Activated gamma-delta T cell (primary cell): Measurements from ENCODE around the gene ROM1.
A peak's percentile ranks its signal among the peaks of the same experiment; 100 is the strongest.
"Not testable (repeated sequence)": the region's sequence is repeated elsewhere in the genome, so short reads cannot be mapped to it uniquely, and the experiment has no call there.

Experiments used
- DNase-seq: peaks from one replicate; lab custom pipeline; 2025; lab: John Stamatoyannopoulos, UW

Gene ROM1

GRCh38 chr11:62608776-62609175 is 4.3 kb upstream of the ROM1 start:
- DNase-seq, result no peak

GRCh38 chr11:62610403-62610802 is 2.7 kb upstream of the ROM1 start:
- no peak for DNase-seq

GRCh38 chr11:62610814-62611704 is 2.0 kb upstream of the ROM1 start:
- no peak for DNase-seq

DNA sequence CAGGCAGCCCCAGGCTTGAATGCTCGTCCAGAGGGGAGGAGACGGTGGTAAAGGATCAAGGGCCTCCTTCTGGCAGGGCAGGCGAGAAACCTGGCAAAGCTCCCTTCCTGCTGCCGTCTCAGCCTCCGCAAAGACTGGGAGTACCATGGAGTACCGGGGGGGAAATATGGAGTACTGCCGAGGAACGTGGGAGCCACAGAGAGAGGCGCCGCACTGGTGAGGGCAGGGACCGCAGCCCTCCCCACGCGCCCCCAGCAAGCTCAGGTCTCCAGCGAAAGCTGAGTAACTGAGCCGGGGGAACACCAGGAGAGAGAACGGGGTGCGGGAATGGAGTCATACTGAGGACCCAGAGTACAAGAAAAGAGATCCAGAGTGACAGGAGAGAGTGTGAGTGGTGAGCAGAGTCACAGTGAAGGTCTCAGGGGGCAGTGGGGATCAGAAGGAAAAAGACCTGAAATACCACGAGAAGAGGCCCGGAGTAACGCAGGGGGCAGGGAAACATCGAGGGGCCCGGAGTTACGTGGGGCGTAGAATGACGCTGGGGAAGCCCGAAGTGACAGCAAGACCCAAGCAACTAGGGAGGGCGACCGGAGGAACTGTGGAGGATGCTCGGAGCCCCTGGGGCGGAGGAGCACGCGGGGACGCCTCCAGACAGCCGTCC is 1.2 kb upstream of the ROM1 start:
- DNase-seq, result no peak

DNA sequence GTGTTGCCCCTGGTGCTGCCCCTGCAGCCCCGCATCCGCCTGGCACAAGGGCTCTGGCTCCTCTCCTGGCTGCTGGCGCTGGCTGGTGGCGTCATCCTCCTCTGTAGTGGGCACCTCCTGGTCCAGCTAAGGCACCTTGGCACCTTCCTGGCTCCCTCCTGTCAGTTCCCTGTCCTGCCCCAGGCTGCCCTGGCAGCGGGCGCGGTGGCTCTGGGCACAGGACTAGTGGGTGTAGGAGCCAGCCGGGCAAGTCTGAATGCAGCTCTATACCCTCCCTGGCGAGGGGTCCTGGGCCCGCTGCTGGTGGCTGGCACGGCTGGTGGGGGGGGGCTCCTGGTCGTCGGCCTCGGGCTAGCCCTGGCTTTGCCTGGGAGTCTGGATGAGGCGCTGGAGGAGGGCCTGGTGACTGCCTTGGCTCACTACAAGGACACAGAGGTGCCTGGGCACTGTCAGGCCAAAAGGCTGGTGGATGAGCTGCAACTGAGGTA is 278 bp downstream of the ROM1 start:
- DNase-seq, result no peak

DNA sequence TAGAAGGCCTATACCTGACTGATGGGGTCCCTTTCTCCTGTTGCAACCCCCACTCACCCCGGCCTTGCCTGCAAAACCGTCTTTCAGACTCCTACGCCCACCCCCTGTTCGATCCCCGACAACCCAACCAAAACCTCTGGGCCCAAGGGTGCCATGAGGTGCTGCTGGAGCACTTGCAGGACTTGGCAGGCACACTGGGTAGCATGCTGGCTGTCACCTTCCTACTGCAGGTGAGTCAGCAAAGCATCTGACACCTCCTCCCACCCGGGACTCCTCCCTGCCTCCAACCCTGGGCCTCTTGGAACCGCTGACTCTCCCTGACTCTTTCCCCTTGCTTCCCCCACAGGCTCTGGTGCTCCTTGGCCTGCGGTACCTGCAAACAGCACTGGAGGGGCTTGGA is 1.2 kb downstream of the ROM1 start:
- DNase-seq, result no peak

DNA sequence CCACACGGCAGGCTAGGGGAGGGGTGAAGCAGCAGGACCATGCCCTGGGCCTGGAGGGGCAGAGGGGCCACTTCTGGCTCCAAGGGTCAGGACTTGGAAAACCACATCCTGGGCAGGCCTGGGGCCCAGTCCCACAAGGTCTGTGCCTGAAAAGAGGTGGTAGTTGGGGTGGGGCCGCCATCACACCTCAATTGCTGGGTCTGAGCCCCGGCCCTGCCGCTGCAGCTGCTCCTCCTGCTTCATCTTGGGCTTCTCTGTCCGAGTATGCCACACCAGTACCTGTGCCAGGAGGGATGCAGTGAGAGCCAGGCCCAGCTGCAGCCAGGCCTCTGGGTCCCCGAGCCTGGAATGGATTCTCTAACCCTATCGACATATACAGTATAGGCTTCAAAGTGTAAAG is 2.5 kb downstream of the ROM1 start:
- DNase-seq, result no peak

- DNase-seq, result not testable (repeated sequence)
Measured at GRCh38 chr11:62616957-62617356, 3.9 kb downstream of the ROM1 start.

- no peak for DNase-seq
Measured at GRCh38 chr11:62621027-62621566, 8.0 kb downstream of the ROM1 start.

DNA sequence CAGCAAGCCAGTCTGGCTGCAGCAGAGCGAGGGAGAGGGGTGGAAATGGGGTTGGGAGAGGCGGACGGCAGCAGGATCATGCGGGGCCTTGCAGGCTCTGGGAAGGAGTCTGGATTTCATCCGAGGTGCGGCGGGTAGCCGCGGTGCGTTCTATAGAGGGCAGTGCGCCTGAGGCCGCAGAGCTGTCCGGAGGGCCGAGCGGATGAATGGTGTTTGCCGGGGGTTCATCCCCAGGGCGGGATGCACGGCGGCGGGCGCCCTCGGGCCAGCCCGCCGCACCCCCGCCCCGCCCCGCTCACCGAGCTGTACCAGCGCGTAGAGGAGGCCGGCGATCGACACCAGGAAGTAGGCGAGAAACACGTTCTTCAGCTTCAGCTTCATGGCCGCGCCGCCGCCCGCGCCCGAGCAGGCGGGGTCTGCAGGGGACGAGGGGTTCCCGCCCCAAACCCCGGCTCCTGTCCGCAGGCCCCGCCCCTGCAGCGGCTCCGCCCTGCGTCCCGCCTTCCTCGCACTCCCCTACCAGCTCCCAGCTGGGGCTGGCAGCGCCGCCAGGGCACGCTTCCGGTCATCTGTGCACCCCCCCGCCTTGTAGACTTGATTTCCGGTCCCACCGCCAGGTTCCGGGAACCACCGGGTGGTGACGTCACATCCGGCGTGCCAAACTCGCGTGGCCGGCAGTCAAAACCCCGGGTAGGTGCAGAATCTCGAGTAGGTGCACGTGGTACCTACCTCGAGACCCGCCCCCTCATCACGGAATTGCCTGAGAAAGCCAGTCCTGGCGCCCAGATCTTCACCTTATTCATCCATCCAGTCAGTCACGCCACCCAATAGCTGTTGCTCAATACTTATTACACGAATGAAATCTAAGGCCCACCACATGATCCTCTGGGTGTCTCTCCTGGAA is 8.8 kb downstream of the ROM1 start, which contains the start of gene B3GAT3:
Gene B3GAT3, minus strand, starts transcription at position 420 of the 904 bp plus-strand sequence. Its CDS starts 39 bp downstream, at position 381.
- DNase-seq, result peak; percentile 95

GRCh38 chr11:62622476-62623089 is 9.5 kb downstream of the ROM1 start:
- no peak for DNase-seq

DNA sequence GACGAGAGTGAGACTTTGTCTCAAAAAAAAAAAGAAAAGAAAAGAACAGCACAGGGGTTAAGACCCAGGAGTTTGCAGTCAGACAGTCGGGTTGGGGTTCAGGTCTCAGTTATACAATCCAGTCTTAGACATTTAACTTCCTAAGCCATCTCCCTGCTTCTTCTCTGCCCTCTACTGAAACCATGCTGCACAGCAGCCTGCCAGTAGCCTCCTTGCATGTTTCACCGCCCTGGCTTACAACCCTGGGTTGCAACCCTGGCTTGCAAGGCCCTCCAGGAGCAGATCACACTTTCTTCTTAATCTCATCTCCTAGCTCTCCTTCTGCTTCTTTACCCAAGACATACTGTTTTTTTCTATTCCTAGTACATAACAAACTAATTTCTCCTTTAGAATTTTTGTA is 14.7 kb downstream of the ROM1 start:
- DNase-seq, result no peak

- DNase-seq, result no peak
Measured at GRCh38 chr11:62632492-62632891, 19.4 kb downstream of the ROM1 start.

GRCh38 chr11:62644220-62644619 is 31.2 kb downstream of the ROM1 start:
- DNase-seq, result no peak

DNA sequence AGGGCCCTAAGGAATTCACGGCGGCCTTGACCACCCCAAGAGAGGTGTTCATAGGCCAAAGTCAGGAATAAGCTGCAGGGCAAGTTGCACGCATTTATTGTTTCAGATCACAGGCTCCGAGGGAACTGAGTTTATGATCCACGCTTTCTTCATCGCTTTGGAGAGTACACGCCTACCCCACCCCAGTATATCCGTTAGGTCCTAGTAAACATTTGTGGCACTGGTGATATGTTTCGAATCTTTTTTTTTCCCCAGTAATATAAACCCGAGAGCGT is 32.6 kb downstream of the ROM1 start:
- DNase-seq, result no peak

GRCh38 chr11:62645946-62646824 is 33.1 kb downstream of the ROM1 start, which contains the start of gene GANAB:
Gene GANAB, minus strand, starts transcription at chr11:62646613. Its CDS starts 14 bp downstream, at chr11:62646599.
- peak; percentile 94 for DNase-seq

- DNase-seq, result no peak
Measured at GRCh38 chr11:62646825-62647608, 34.0 kb downstream of the ROM1 start.

GRCh38 chr11:62647609-62648005 is 34.5 kb downstream of the ROM1 start:
- no peak for DNase-seq

GRCh38 chr11:62648185-62648966 is 35.3 kb downstream of the ROM1 start:
- no peak for DNase-seq
